ENCODE data around the gene RAPGEF4.

GRCh38 chr2:173086518-173087213, 351.0 kb downstream of the RAPGEF4 start:
- TF ChIP-seq POLR2A (IDR thresholded peaks at IDR 0.05) (no peak), CTCF (IDR thresholded peaks at IDR 0.05) (no peak), POLR2AphosphoS5 (IDR thresholded peaks at IDR 0.05) (peak in 1 of 3 donors; percentile 20), EP300 (IDR thresholded peaks at IDR 0.05) (no peak)

Data from stomach (tissue), 4 donors.